HEK293T (cell line): ENCODE results near the gene INCA1.

Experiments
- BHLHE40 ChIP-seq: fragments of 450-650 bp; IDR thresholded peaks from 2 replicates; pipeline ENCODE4 v1.6.1; 2016; ENCODE audit warnings: mild to moderate bottlenecking, moderate library complexity, borderline replicate concordance
- ELF4 ChIP-seq: fragments of 450-650 bp; IDR thresholded peaks from 2 replicates; pipeline ENCODE4 v1.6.1; 2017; ENCODE audit warnings: antibody characterized with exemption
- FOXA1 ChIP-seq: fragments of 450-650 bp; IDR thresholded peaks from 2 replicates; pipeline ENCODE4 v1.6.1; 2016; ENCODE audit warnings: mild to moderate bottlenecking
- FOXK2 ChIP-seq: fragments of 450-650 bp; IDR thresholded peaks from 2 replicates; pipeline ENCODE4 v1.6.1; 2016; ENCODE audit warnings: mild to moderate bottlenecking
- FOXM1 ChIP-seq: fragments of 450-650 bp; IDR thresholded peaks from 2 replicates; pipeline ENCODE4 v1.6.1; 2017; ENCODE audit warnings: mild to moderate bottlenecking, borderline replicate concordance
- HDGF ChIP-seq: fragments of 450-650 bp; IDR thresholded peaks from 2 replicates; pipeline ENCODE4 v1.6.1; 2017; ENCODE audit warnings: antibody characterized with exemption, borderline replicate concordance
- L3MBTL2 ChIP-seq: fragments of 450-650 bp; conservative IDR thresholded peaks from 2 replicates; pipeline ENCODE4 v1.6.1; 2016; ENCODE audit warnings: mild to moderate bottlenecking
- NFRKB ChIP-seq: fragments of 450-650 bp; IDR thresholded peaks from 2 replicates; pipeline ENCODE4 v1.6.1; 2016; ENCODE audit warnings: mild to moderate bottlenecking, moderate library complexity
- SP1 ChIP-seq: fragments of 450-650 bp; IDR thresholded peaks from 2 replicates; pipeline ENCODE4 v1.6.1; 2017
- SUZ12 ChIP-seq: fragments of 450-650 bp; IDR thresholded peaks from 2 replicates; pipeline ENCODE4 v1.6.1; 2016; ENCODE audit warnings: mild to moderate bottlenecking
- ZNF384 ChIP-seq: fragments of 450-650 bp; IDR thresholded peaks from 2 replicates; pipeline ENCODE4 v1.6.1; 2016
- TF ChIP-seq, protein P1 (sequence below): fragments of 450-650 bp; IDR thresholded peaks from 2 replicates; pipeline ENCODE4 v1.6.1; 2016

DNA sequence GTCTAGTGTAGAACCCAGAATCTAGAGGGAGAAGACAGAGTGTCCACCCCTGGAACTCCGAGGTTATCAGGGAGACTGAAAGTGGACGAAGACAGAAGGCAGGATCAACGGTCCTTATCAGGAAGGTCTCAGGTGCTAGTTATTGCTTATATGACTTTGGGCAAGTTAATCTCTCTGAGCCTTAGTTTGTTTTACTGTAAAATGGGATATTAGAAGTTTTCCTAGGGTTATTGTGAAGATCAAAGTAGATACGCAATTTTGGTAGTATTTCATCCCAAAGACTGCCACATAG, 56.1 kb downstream of the INCA1 start:
- TF ChIP-seq BHLHE40: no peak
- no peak for TF ChIP-seq ZNF384
- no peak for TF ChIP-seq NFRKB
- TF ChIP-seq FOXM1: no peak
- TF ChIP-seq SP1: no peak
- TF ChIP-seq FOXK2: no peak
- TF ChIP-seq FOXA1: no peak
- TF ChIP-seq SUZ12: no peak
- TF ChIP-seq ELF4: no peak
- no peak for TF ChIP-seq L3MBTL2
- TF ChIP-seq HDGF: no peak
- TF ChIP-seq, protein P1, sequence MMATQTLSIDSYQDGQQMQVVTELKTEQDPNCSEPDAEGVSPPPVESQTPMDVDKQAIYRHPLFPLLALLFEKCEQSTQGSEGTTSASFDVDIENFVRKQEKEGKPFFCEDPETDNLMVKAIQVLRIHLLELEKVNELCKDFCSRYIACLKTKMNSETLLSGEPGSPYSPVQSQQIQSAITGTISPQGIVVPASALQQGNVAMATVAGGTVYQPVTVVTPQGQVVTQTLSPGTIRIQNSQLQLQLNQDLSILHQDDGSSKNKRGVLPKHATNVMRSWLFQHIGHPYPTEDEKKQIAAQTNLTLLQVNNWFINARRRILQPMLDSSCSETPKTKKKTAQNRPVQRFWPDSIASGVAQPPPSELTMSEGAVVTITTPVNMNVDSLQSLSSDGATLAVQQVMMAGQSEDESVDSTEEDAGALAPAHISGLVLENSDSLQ: no peak
